ENCODE results near the gene IRAK3.

IRAK3 gene

GRCh38 chr12:66195242-66195641, 6.2 kb downstream of the IRAK3 start:
- TF ChIP-seq, protein P1, sequence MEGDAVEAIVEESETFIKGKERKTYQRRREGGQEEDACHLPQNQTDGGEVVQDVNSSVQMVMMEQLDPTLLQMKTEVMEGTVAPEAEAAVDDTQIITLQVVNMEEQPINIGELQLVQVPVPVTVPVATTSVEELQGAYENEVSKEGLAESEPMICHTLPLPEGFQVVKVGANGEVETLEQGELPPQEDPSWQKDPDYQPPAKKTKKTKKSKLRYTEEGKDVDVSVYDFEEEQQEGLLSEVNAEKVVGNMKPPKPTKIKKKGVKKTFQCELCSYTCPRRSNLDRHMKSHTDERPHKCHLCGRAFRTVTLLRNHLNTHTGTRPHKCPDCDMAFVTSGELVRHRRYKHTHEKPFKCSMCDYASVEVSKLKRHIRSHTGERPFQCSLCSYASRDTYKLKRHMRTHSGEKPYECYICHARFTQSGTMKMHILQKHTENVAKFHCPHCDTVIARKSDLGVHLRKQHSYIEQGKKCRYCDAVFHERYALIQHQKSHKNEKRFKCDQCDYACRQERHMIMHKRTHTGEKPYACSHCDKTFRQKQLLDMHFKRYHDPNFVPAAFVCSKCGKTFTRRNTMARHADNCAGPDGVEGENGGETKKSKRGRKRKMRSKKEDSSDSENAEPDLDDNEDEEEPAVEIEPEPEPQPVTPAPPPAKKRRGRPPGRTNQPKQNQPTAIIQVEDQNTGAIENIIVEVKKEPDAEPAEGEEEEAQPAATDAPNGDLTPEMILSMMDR (IDR thresholded peaks at IDR 0.05; ENCODE audit: insufficient read depth, low read length, poor library complexity, severe bottlenecking) = no peak
- no peak for TF ChIP-seq EZH2phosphoT487 (conservative IDR thresholded peaks at IDR 0.05; ENCODE audit: low read length)
- Histone ChIP-seq H2AFZ (ENCODE audit: low read depth, low read length, severe bottlenecking) (no peak overlapping the region), H3F3A (ENCODE audit: insufficient read depth) (peaks cover 6% of the 10 kb centered on the region; the same call in 1 of the 2 replicates), H3K36me3 (ENCODE audit: low read length) (0 out of 2 replicates have a peak, but pooled peaks cover 6% of the 10 kb centered on the region), H3K9ac (ENCODE audit: low read length) (no peak overlapping the region), H3K79me2 (ENCODE audit: insufficient read depth, low read length) (no peaks in the 10 kb centered on the region), H3K4me3 (ENCODE audit: insufficient read depth, low read length, poor library complexity, severe bottlenecking) (no peak overlapping the region), H3K9me3 (ENCODE audit: insufficient read depth, low read length) (peaks cover 4% of the 10 kb centered on the region; the same call in 1 of the 2 replicates), H4K20me1 (ENCODE audit: low read depth, low read length) (no peaks in the 10 kb centered on the region), H3K27me3 (ENCODE audit: low read length) (no peaks in the 10 kb centered on the region), H3K4me2 (ENCODE audit: low read depth, low read length, poor library complexity, severe bottlenecking) (no peak overlapping the region), H3K9me2 (replicated peaks; ENCODE audit: insufficient read depth, low read length) (no peaks in the 10 kb centered on the region), H3K27ac (ENCODE audit: low read depth, low read length) (no peak overlapping the region)

GRCh38 chr12:66196806-66197205, 7.8 kb downstream of the IRAK3 start:
- Histone ChIP-seq H3K4me2 (ENCODE audit: low read depth, low read length, poor library complexity, severe bottlenecking) (peak overlapping the region; percentile 63), H3K36me3 (ENCODE audit: low read length) (0 out of 2 replicates have a peak, but pooled peaks cover 6% of the 10 kb centered on the region), H3K27me3 (ENCODE audit: low read length) (no peaks in the 10 kb centered on the region), H3K4me3 (ENCODE audit: insufficient read depth, low read length, poor library complexity, severe bottlenecking) (peak overlapping the region; percentile 18), H4K20me1 (ENCODE audit: low read depth, low read length) (no peaks in the 10 kb centered on the region), H3F3A (ENCODE audit: insufficient read depth) (peaks cover 6% of the 10 kb centered on the region; the same call in 1 of the 2 replicates), H3K9me3 (ENCODE audit: insufficient read depth, low read length) (peaks cover 4% of the 10 kb centered on the region; the same call in 1 of the 2 replicates), H3K9ac (ENCODE audit: low read length) (no peak overlapping the region), H3K27ac (ENCODE audit: low read depth, low read length) (peak overlapping the region; percentile 71), H2AFZ (ENCODE audit: low read depth, low read length, severe bottlenecking) (no peak overlapping the region), H3K9me2 (replicated peaks; ENCODE audit: insufficient read depth, low read length) (no peaks in the 10 kb centered on the region), H3K79me2 (ENCODE audit: insufficient read depth, low read length) (no peaks in the 10 kb centered on the region)
- TF ChIP-seq, protein P1 (IDR thresholded peaks at IDR 0.05; ENCODE audit: insufficient read depth, low read length, poor library complexity, severe bottlenecking) = no peak
- no peak for TF ChIP-seq EZH2phosphoT487 (conservative IDR thresholded peaks at IDR 0.05; ENCODE audit: low read length)

- Histone ChIP-seq H3K27ac (ENCODE audit: low read depth, low read length) (peak overlapping the region; percentile 71; the same call in 1 of the 2 replicates), H3K36me3 (ENCODE audit: low read length) (0 out of 2 replicates have a peak, but pooled peaks cover 6% of the 10 kb centered on the region), H3K79me2 (ENCODE audit: insufficient read depth, low read length) (no peaks in the 10 kb centered on the region), H3K27me3 (ENCODE audit: low read length) (no peaks in the 10 kb centered on the region), H2AFZ (ENCODE audit: low read depth, low read length, severe bottlenecking) (no peak overlapping the region), H3K9me2 (replicated peaks; ENCODE audit: insufficient read depth, low read length) (no peaks in the 10 kb centered on the region), H4K20me1 (ENCODE audit: low read depth, low read length) (no peaks in the 10 kb centered on the region), H3F3A (ENCODE audit: insufficient read depth) (peaks cover 6% of the 10 kb centered on the region; the same call in 1 of the 2 replicates), H3K4me2 (ENCODE audit: low read depth, low read length, poor library complexity, severe bottlenecking) (peak overlapping the region; percentile 63), H3K4me3 (ENCODE audit: insufficient read depth, low read length, poor library complexity, severe bottlenecking) (peak overlapping the region; percentile 18), H3K9ac (ENCODE audit: low read length) (no peak overlapping the region), H3K9me3 (ENCODE audit: insufficient read depth, low read length) (peaks cover 4% of the 10 kb centered on the region; the same call in 1 of the 2 replicates)
- TF ChIP-seq, protein P1 (IDR thresholded peaks at IDR 0.05; ENCODE audit: insufficient read depth, low read length, poor library complexity, severe bottlenecking) = no peak
- no peak for TF ChIP-seq EZH2phosphoT487 (conservative IDR thresholded peaks at IDR 0.05; ENCODE audit: low read length)
Measured at GRCh38 chr12:66197495-66197921, 8.5 kb downstream of the IRAK3 start.

All from SU-DHL-6 (cell line).